ENCODE measurements around the gene SRSF2.
"Not testable (repeated sequence)": the region's sequence is repeated elsewhere in the genome, so short reads cannot be mapped to it uniquely, and the experiment has no call there.

SRSF2 gene

GRCh38 chr17:76757256-76757655 is 20.1 kb upstream of the SRSF2 start:
- Histone ChIP-seq H4K20me1 (no peaks in the 10 kb centered on the region), H3K9ac (no peak overlapping the region), H3K36me3 (peaks cover 45 to 88% (median 59%) of the 10 kb centered on the region in 11 experiments), H3K4me1 (peaks cover 0 to 12% (median 8%) of the 10 kb centered on the region in 10 experiments; a peak in 16 of 20 replicates), H3K9me3 (replicated peaks in 1 of 11) (peaks cover 0 to 8% (median 0%) of the 10 kb centered on the region in 11 experiments; a peak in 2 of 22 replicates), H3K27ac (no peak overlapping the region), H3K4me2 (no peak overlapping the region), H3K4me3 (no peak overlapping the region), H3K27me3 (no peaks in the 10 kb centered on the region)
- no peak for TF ChIP-seq Cebpa-rat (IDR thresholded peaks at IDR 0.05)

- TF ChIP-seq Cebpa-rat (IDR thresholded peaks at IDR 0.05) = no peak
- no peaks in the 10 kb centered on the region for H3K27me3 ChIP-seq
- H3K4me2 ChIP-seq = no peak overlapping the region
- H3K36me3 ChIP-seq = peaks cover 37 to 80% (median 51%) of the 10 kb centered on the region in 11 experiments
- peaks cover 0 to 8% (median 0%) of the 10 kb centered on the region in 11 experiments; a peak in 1 of 22 replicates for H3K9me3 ChIP-seq (replicated peaks in 1 of 11)
- H3K4me3 ChIP-seq = no peak overlapping the region
- H4K20me1 ChIP-seq = no peaks in the 10 kb centered on the region
- peaks cover 0 to 12% (median 8%) of the 10 kb centered on the region in 10 experiments; a peak in 16 of 20 replicates for H3K4me1 ChIP-seq
- H3K9ac ChIP-seq = no peak overlapping the region
- H3K27ac ChIP-seq = no peak overlapping the region
Measured at GRCh38 chr17:76755285-76755684, 18.2 kb upstream of the SRSF2 start.

- Histone ChIP-seq H3K9ac (peak overlapping the region in 4 of 11 experiments; percentile 10 to 54 (median 28); a peak in 4 of 22 replicates), H3K9me3 (replicated peaks in 1 of 11) (peaks cover 0 to 2% (median 0%) of the 10 kb centered on the region in 11 experiments; a peak in 1 of 22 replicates), H3K4me2 (peak overlapping the region in 9 of 11 experiments; percentile 11 to 68 (median 42); a peak in 15 of 22 replicates)
Measured at GRCh38 chr17:76753061-76753961, 16.2 kb upstream of the SRSF2 start.

GRCh38 chr17:76752006-76752405 is 14.9 kb upstream of the SRSF2 start:
- peaks cover 16 to 35% (median 25%) of the 10 kb centered on the region in 10 experiments for H3K4me1 ChIP-seq
- no peaks in the 10 kb centered on the region for H4K20me1 ChIP-seq
- TF ChIP-seq Cebpa-rat (IDR thresholded peaks at IDR 0.05) = no peak
- no peak overlapping the region for H3K4me3 ChIP-seq
- peaks cover 0 to 2% (median under 1%) of the 10 kb centered on the region in 11 experiments; a peak in 8 of 22 replicates for H3K9me3 ChIP-seq (replicated peaks in 1 of 11)
- H3K27ac ChIP-seq = no peak overlapping the region
- H3K27me3 ChIP-seq = no peaks in the 10 kb centered on the region
- H3K4me2 ChIP-seq = no peak overlapping the region
- no peak overlapping the region for H3K9ac ChIP-seq
- peaks cover 21 to 65% (median 27%) of the 10 kb centered on the region in 11 experiments for H3K36me3 ChIP-seq

More at GRCh38 chr17:76753061-76753961, 16.2 kb upstream of the SRSF2 start:
- peaks cover 3 to 21% (median 12%) of the 10 kb centered on the region in 10 experiments for H3K4me1 ChIP-seq
- H3K36me3 ChIP-seq = peaks cover 33 to 77% (median 39%) of the 10 kb centered on the region in 11 experiments
- TF ChIP-seq Cebpa-rat (IDR thresholded peaks at IDR 0.05) = peak in 1 of 11 experiments; percentile 14; a peak in 1 of 22 replicates
- H4K20me1 ChIP-seq = no peaks in the 10 kb centered on the region
- peak overlapping the region in 2 of 11 experiments; percentile 16 to 29; a peak in 2 of 22 replicates for H3K27ac ChIP-seq
- H3K27me3 ChIP-seq = no peaks in the 10 kb centered on the region
- H3K4me3 ChIP-seq = no peak overlapping the region

GRCh38 chr17:76751416-76751993 is 14.4 kb upstream of the SRSF2 start:
- no peak overlapping the region for H3K4me3 ChIP-seq
- no peak for TF ChIP-seq Cebpa-rat (IDR thresholded peaks at IDR 0.05)
- peaks cover 0 to 7% (median 5%) of the 10 kb centered on the region in 11 experiments; a peak in 19 of 22 replicates for H3K9me3 ChIP-seq (replicated peaks in 1 of 11)
- no peak overlapping the region for H3K9ac ChIP-seq
- no peaks in the 10 kb centered on the region for H4K20me1 ChIP-seq
- H3K27ac ChIP-seq = no peak overlapping the region
- H3K4me2 ChIP-seq = no peak overlapping the region
- no peaks in the 10 kb centered on the region for H3K27me3 ChIP-seq
- peaks cover 17 to 38% (median 26%) of the 10 kb centered on the region in 10 experiments for H3K4me1 ChIP-seq
- peaks cover 20 to 65% (median 27%) of the 10 kb centered on the region in 11 experiments for H3K36me3 ChIP-seq

GRCh38 chr17:76748657-76749056 is 11.5 kb upstream of the SRSF2 start:
- H3K27me3 ChIP-seq = no peaks in the 10 kb centered on the region
- H4K20me1 ChIP-seq = no peaks in the 10 kb centered on the region
- H3K4me1 ChIP-seq = peaks cover 17 to 34% (median 24%) of the 10 kb centered on the region in 10 experiments
- H3K4me3 ChIP-seq = no peak overlapping the region
- H3K27ac ChIP-seq = peak overlapping the region in 4 of 11 experiments; percentile 12 to 52 (median 38); a peak in 3 of 22 replicates
- H3K4me2 ChIP-seq = peak overlapping the region; percentile 51 to 81 (median 71); a peak in 20 of 22 replicates
- no peak for TF ChIP-seq Cebpa-rat (IDR thresholded peaks at IDR 0.05)
- peaks cover 32 to 69% (median 35%) of the 10 kb centered on the region in 11 experiments for H3K36me3 ChIP-seq
- H3K9me3 ChIP-seq (replicated peaks in 1 of 11) = peaks cover 5 to 21% (median 15%) of the 10 kb centered on the region in 11 experiments; a peak in 19 of 22 replicates
- no peak overlapping the region for H3K9ac ChIP-seq

GRCh38 chr17:76747716-76748363 is 10.7 kb upstream of the SRSF2 start:
- Histone ChIP-seq H3K4me1 (peaks cover 16 to 26% (median 18%) of the 10 kb centered on the region in 10 experiments), H3K9me3 (replicated peaks in 1 of 11) (peaks cover 5 to 21% (median 15%) of the 10 kb centered on the region in 11 experiments; a peak in 19 of 22 replicates), H3K4me3 (no peak overlapping the region), H3K27me3 (no peaks in the 10 kb centered on the region), H3K27ac (peak overlapping the region in 9 of 11 experiments; percentile 24 to 62 (median 51); a peak in 16 of 22 replicates), H3K36me3 (peaks cover 40 to 69% (median 41%) of the 10 kb centered on the region in 11 experiments), H4K20me1 (no peaks in the 10 kb centered on the region), H3K4me2 (peak overlapping the region; percentile 51 to 81 (median 71)), H3K9ac (peak overlapping the region in 8 of 11 experiments; percentile 25 to 70 (median 46); a peak in 12 of 22 replicates)
- TF ChIP-seq Cebpa-rat (IDR thresholded peaks at IDR 0.05) = no peak

GRCh38 chr17:76745785-76746184 is 8.7 kb upstream of the SRSF2 start:
- H3K27ac ChIP-seq, H3K4me2 ChIP-seq, H3K4me3 ChIP-seq, H3K27me3 ChIP-seq, H4K20me1 ChIP-seq, H3K9ac ChIP-seq: not testable (repeated sequence)
- peaks cover 41 to 79% (median 54%) of the 10 kb centered on the region in 11 experiments for H3K36me3 ChIP-seq
- peaks cover 5 to 21% (median 15%) of the 10 kb centered on the region in 11 experiments; a peak in 19 of 22 replicates for H3K9me3 ChIP-seq (replicated peaks in 1 of 11)
- H3K4me1 ChIP-seq = peaks cover 16 to 26% (median 18%) of the 10 kb centered on the region in 10 experiments

Measured in BLaER1 treated with 17β-estradiol and CSF1 and Interleukin-3, amounts not matched to agents 10 nM and 100 nM (cell line).